Measurements from ENCODE around the gene ECEL1. TPM values are rescaled to one million over a fixed set of nuclear protein-coding genes. Genes with fewer than 3 reads are reported as not detected.

Gene ECEL1
- total and polyA plus RNA-seq, 2 experiments from 2014 or later: 6.7 to 17.5 TPM

DNA sequence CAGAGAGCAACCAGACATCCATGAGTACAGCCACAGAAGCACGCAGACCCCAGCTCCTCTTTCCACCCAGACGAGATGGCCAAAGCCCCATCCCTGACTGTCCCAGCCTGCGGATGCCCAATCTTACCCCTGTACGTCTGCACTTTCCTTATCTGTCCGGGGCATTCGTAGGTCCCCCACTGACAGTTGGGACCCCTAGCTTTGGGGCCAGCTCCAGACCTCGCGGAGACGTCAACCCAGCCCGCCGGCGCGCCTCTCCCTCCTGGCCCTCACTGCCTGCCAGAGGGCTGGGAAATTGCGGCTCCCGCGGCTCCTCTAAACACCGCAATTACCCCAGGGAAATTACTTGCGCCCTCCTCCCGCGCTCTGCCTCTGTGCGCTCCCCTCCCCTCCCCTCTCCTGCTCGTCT, 2.3 kb downstream of the ECEL1 start:
- Histone ChIP-seq H2AFZ (peak overlapping the region; percentile 74; the same call in 1 of the 2 replicates), H3K4me1 (ENCODE audit: insufficient read depth) (peaks cover 19% of the 10 kb centered on the region), H3K4me3 (peak overlapping the region; percentile 62), H3K36me3 (ENCODE audit: insufficient read depth) (no peaks in the 10 kb centered on the region), H3K9me2 (ENCODE audit: insufficient read depth) (no peaks in the 10 kb centered on the region), H4K20me1 (replicated peaks; ENCODE audit: insufficient read depth) (no peaks in the 10 kb centered on the region), H3K79me2 (replicated peaks; ENCODE audit: insufficient read depth) (no peaks in the 10 kb centered on the region), H3K27me3 (ENCODE audit: insufficient read depth) (peaks cover 67% of the 10 kb centered on the region), H3F3A (replicated peaks; ENCODE audit: low read depth) (0 out of 2 replicates have a peak, but pooled peaks cover 5% of the 10 kb centered on the region), H3K4me2 (peak overlapping the region; percentile 85), H3K27ac (ENCODE audit: low read depth) (no peak overlapping the region)
- peaks cover 24% of the 10 kb centered on the region for H3K4me1 Mint-ChIP-seq
- ATAC-seq: peak; percentile 14
- H3K27me3 Mint-ChIP-seq (ENCODE audit: insufficient read depth, low read depth, poor library complexity): peaks cover 64% of the 10 kb centered on the region
- H3K4me3 Mint-ChIP-seq: peak overlapping the region; percentile 68
- no peak for TF ChIP-seq NANOG (IDR thresholded peaks at IDR 0.05; ENCODE audit: borderline replicate concordance)
- TF ChIP-seq ZNF114 (CRISPR knock-in tag; IDR thresholded peaks at IDR 0.05): no peak
- TF ChIP-seq, protein P1, sequence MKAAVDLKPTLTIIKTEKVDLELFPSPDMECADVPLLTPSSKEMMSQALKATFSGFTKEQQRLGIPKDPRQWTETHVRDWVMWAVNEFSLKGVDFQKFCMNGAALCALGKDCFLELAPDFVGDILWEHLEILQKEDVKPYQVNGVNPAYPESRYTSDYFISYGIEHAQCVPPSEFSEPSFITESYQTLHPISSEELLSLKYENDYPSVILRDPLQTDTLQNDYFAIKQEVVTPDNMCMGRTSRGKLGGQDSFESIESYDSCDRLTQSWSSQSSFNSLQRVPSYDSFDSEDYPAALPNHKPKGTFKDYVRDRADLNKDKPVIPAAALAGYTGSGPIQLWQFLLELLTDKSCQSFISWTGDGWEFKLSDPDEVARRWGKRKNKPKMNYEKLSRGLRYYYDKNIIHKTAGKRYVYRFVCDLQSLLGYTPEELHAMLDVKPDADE (IDR thresholded peaks at IDR 0.05): no peak
- no peak for TF ChIP-seq REST (IDR thresholded peaks at IDR 0.05; ENCODE audit: unreplicated experiment)
- no peak for TF ChIP-seq POLR2AphosphoS5 (IDR thresholded peaks at IDR 0.05; ENCODE audit: low read depth)
- no peak for TF ChIP-seq EZH2 (IDR thresholded peaks at IDR 0.05; ENCODE audit: low read depth, unreplicated experiment)
- no peak for TF ChIP-seq ZNF331 (CRISPR knock-in tag; IDR thresholded peaks at IDR 0.05; ENCODE audit: low read depth)
- no peak for TF ChIP-seq CTCF (conservative IDR thresholded peaks at IDR 0.05; ENCODE audit: low read depth in 2 of 2)
- H3K36me3 Mint-ChIP-seq (ENCODE audit: low read depth): no peaks in the 10 kb centered on the region; the same call in 2 of the 3 replicates
- DNase-seq (ENCODE audit: low spot score): peak; percentile 62
- H3K9me3 Mint-ChIP-seq: no peaks in the 10 kb centered on the region
- H3K27ac Mint-ChIP-seq: no peak overlapping the region
